GM12878 (cell line): ENCODE measurements around the gene TNFRSF11A. TPM values are rescaled to one million over a fixed set of nuclear protein-coding genes. Genes with fewer than 3 reads are reported as not detected.

Experiments
- ATAC-seq: fragments of 200-7000 bp; cut with Tn5 transposase; 3 replicates; pipeline ENCODE4 v1.9.1; 2020; ENCODE audit warnings: mild to moderate bottlenecking, moderate library complexity
- BruUV-seq: library from RNA; stranded (reverse); fragments of 400-500 nt; replicated peaks from 2 replicates; lab custom pipeline; 2021; lab: Mats Ljungman, UMichigan
- CTCF ChIA-PET: fragments of 300-600 bp; sonication (Branson Sonifier 250); formaldehyde crosslinking; extraction: SDS; loops from one replicate; lab custom pipeline; 2021; ENCODE audit warnings: inconsistent platforms; lab: Yijun Ruan, JAX
- POLR2A ChIA-PET: fragments of 350-600 bp; formaldehyde crosslinking; extraction: SDS; loops from one replicate; lab custom pipeline; 2021; ENCODE audit warnings: inconsistent platforms; lab: Charles Lee
- RAD21 ChIA-PET: fragments of 300-600 bp; sonication (Branson Sonifier 250); formaldehyde crosslinking; loops from one replicate; lab custom pipeline; 2023; ENCODE audit warnings: antibody characterized with exemption; ENCODE audit not compliant: unreplicated experiment; lab: Charles Lee
- SMC1A ChIA-PET: fragments of 300-600 bp; sonication (Branson Sonifier 250); formaldehyde crosslinking; loops from one replicate; lab custom pipeline; 2023; ENCODE audit not compliant: unreplicated experiment, uncharacterized antibody; lab: Charles Lee
- DNase-seq: peaks from one replicate; pipeline ENCODE4 v3.0.0-alpha.2; 2011; ENCODE audit warnings: low read depth, low spot score
- FAIRE-seq: peaks from 3 replicates; lab custom pipeline; 2011; peaks lifted over from hg19 to GRCh38; lab: Jason Lieb, UNC
- H2AFZ ChIP-seq: 2 replicates; pipeline ENCODE4 v1.6.0; 2011; ENCODE audit warnings: low read depth, low read length, control low read depth; ENCODE audit not compliant: control insufficient read depth
- H3K27ac ChIP-seq: 2 replicates; pipeline ENCODE4 v1.5.1; 2011; ENCODE audit warnings: control low read depth; ENCODE audit not compliant: control insufficient read depth, insufficient read depth
- H3K27me3 ChIP-seq, 2 experiments: replicated peaks in 1 of 2; 2 replicates each; pipeline versions ENCODE4 v1.6.0 to v1.6.1; 2011; ENCODE audit warnings: low read length in 1 of 2; ENCODE audit not compliant: control insufficient read depth in 2 of 2, insufficient read depth in 2 of 2
- H3K36me3 ChIP-seq, 2 experiments: 2 replicates each; pipeline ENCODE4 v1.5.1; 2011; ENCODE audit warnings: low read length in 1 of 2; ENCODE audit not compliant: control insufficient read depth in 2 of 2, insufficient read depth in 2 of 2
- H3K4me1 ChIP-seq: 2 replicates; pipeline ENCODE4 v1.6.1; 2011; ENCODE audit warnings: mild to moderate bottlenecking, low read length, moderate library complexity, mixed read lengths; ENCODE audit not compliant: control insufficient read depth, insufficient read depth
- H3K4me2 ChIP-seq: 2 replicates; pipeline ENCODE4 v1.6.0; 2011; ENCODE audit warnings: control low read depth; ENCODE audit not compliant: control insufficient read depth, insufficient read depth
- H3K4me3 ChIP-seq: fragments of 200-600 bp; sonication (generic); 2 replicates; pipeline ENCODE4 v1.5.1; 2016
- H3K79me2 ChIP-seq: 2 replicates; pipeline ENCODE4 v1.6.0; 2011; ENCODE audit warnings: low read length; ENCODE audit not compliant: control insufficient read depth, insufficient read depth
- H3K9ac ChIP-seq: 2 replicates; pipeline ENCODE4 v1.8.0; 2011; ENCODE audit warnings: low read length, control low read depth, mixed read lengths; ENCODE audit not compliant: control insufficient read depth, insufficient read depth
- H3K9me3 ChIP-seq: replicated peaks from 3 replicates; pipeline ENCODE4 v1.5.1; 2011; ENCODE audit warnings: mild to moderate bottlenecking, low read length; ENCODE audit not compliant: control insufficient read depth, insufficient read depth
- H4K20me1 ChIP-seq: 2 replicates; pipeline ENCODE4 v1.6.0; 2011; ENCODE audit not compliant: control insufficient read depth, insufficient read depth
- PAX5 ChIP-seq: IDR thresholded peaks from 2 replicates; pipeline ENCODE4 v1.6.1; 2011; ENCODE audit warnings: low read depth, low read length, borderline replicate concordance
- RB1 ChIP-seq: fragments of 450-650 bp; formaldehyde crosslinking; IDR thresholded peaks from 2 replicates; pipeline ENCODE4 v1.6.1; 2017; ENCODE audit warnings: mild to moderate bottlenecking, borderline replicate concordance
- REST ChIP-seq: IDR thresholded peaks from 2 replicates; pipeline ENCODE4 v1.6.1; 2012; ENCODE audit warnings: mild to moderate bottlenecking, low read depth, low read length
- SMC3 ChIP-seq: IDR thresholded peaks from 2 replicates; pipeline ENCODE4 v1.6.1; 2011; ENCODE audit warnings: low read length, improper control_type of control experiment, borderline replicate concordance
- WRNIP1 ChIP-seq: IDR thresholded peaks from 2 replicates; pipeline ENCODE4 v1.6.1; 2011; ENCODE audit warnings: low read depth, low read length, improper control_type of control experiment, borderline replicate concordance
- WGBS: methylation state at CpG from one replicate; pipeline ENCODE4 v1.1.6; 2016; ENCODE audit warnings: low lambda C conversion rate; ENCODE audit not compliant: insufficient replicate concordance, insufficient coverage; ENCODE audit errors: missing lambda C conversion rate; 5-methylcytosine and 5-hydroxymethylcytosine counted together
- in situ Hi-C: fragments of 300-500 bp; cut with MboI; formaldehyde crosslinking; loops from 9 replicates; pipeline ENCODE4 v1.14.3; 2018; ENCODE audit warnings: mixed read lengths
- intact Hi-C: fragments of 100-400 bp; cut with micrococcal nuclease; formaldehyde crosslinking; loops from one replicate; pipeline ENCODE4 v1.14.2; 2022; ENCODE audit not compliant: unreplicated experiment
- polyA plus RNA-seq, 11 experiments: library from polyadenylated mRNA; depleted of rRNA in 4 of 11; unstranded in 6 of 11; stranded (reverse) in 5 of 11; fragments of >200 nt; fragmentation: Nextera tagmentation in 4 of 11; fragmentation: Illumina TruSeq in 1 of 11; extraction: Ambion mirVana in 4 of 11; extraction: Trizol in 1 of 11; gene quantifications; 1 replicate in 1 of 11; 2 replicates in 10 of 11; pipeline versions ENCODE4 v1.2.1 to v1.2.3, GENCODE V29; 2011 to 2016; ENCODE audit warnings: inconsistent platforms in 2 of 11, missing spikeins in 2 of 11, low read depth in 1 of 11
- total RNA-seq, 4 experiments: library from RNA; depleted of rRNA in 3 of 4; stranded (reverse); fragments of >200 nt in 3 of 4; fragmentation: Illumina TruSeq in 1 of 4; extraction: Trizol in 1 of 4; gene quantifications; 2 replicates each; pipeline versions ENCODE4 v1.2.1 to v1.2.3, GENCODE V29; 2013 to 2021

TNFRSF11A gene
- total and polyA plus RNA-seq, 10 of the 15 experiments (the other 5 are each of a cell fraction or from before 2014, with no cell fraction given), result 0.07 to 4.0 (median 0.23) TPM

DNA sequence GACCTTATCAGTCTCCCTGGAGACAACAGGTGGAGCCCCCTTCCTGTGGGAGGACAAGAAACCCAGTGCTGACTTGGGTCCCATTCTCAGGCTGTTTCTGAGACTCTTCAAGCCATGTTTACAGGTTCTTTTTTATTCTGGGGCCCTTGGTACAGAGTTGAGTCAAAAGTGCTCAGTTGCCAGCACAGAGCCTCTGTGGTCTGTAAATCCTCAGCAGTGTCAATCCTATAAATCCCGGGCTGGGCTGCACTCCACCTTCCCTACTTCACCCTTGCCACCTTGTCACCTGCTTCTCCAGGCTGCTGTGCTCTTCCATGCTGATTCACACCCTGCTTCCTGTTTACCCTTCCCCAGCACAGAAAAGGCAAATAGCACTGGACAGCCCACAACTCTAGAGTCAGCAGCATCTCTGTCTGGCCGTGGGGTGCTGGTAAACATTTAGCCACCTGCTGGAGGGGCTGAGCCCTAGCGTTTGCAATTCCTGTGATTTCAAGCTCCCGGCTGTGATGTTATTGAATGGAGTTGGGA lies 74.7 kb downstream of the TNFRSF11A start (continued):
- TF ChIP-seq PAX5, result no peak
- no peak for TF ChIP-seq WRNIP1
- TF ChIP-seq SMC3, result peak; percentile 13; the same call in 1 of the 2 replicates

DNA sequence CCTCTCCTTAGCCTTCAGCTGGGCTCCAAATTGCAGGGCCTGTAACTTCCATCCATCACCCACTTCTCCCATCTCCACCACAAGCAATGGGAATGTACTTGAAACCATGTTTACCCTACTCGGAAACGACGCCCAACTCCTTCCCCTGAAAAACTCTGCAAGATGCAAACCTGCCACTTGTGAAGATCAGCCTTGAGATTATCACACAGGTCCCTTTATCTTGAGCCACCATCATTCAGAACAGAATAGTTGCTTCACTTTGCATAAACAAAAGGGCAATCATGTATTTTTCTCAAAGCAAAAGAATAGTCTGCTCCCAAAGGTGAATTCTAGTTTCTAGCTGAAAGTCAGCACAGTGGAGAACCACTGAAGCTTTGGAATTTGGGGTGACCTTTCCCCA lies 75.8 kb downstream of the TNFRSF11A start:
- Histone ChIP-seq H3K9me3 (no peaks in the 10 kb centered on the region), H3K79me2 (no peaks in the 10 kb centered on the region), H3K9ac (no peak overlapping the region), H3K36me3 (no peaks in the 10 kb centered on the region), H3K27me3 (no peaks in the 10 kb centered on the region), H3K4me2 (no peak overlapping the region), H3K27ac (no peak overlapping the region), H3K4me1 (no peaks in the 10 kb centered on the region; the same call in 1 of the 2 replicates), H3K4me3 (no peak overlapping the region), H4K20me1 (no peaks in the 10 kb centered on the region), H2AFZ (no peak overlapping the region)
- in situ Hi-C loops, result no loop called here
- intact Hi-C loops, result no loop called here
- TF ChIP-seq REST (no peak), RB1 (no peak)
- no TSS peak for BruUV-seq
- ChIA-PET CTCF (no interaction called here), SMC1A (interaction anchor here (0.8 to 1.3 kb wide), 2 partner anchors 13 to 60 kb away, joined by 3 to 4 read pairs; no protein-coding TSS in a partner anchor), RAD21 (no interaction called here), POLR2A (no interaction called here)
- DNase-seq, result no peak
- 88% methylated on average over 3 of the region's 3 CpGs for WGBS
- FAIRE-seq, result no peak
- ATAC-seq, result no peak
